Measurements from ENCODE around the gene NDUFB1.

DNA sequence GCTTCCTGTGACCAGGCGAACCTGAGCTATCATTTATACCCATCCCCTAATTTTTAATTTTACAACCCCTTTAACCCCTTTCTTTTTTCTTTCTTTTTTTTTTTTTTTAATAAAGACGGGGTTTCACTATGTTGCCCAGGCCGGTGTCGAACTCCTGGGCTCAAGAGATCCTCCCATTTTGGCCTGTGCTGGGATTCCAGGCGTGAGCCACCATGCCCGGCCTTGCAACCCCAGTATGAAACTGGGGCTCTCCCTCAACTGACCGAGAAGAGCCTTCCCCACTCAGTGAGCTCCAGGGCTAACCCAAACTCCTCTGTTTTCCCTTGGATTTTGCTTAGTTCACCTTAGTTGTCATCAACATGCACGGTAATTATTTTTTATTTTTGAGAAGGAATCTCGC lies 1.3 kb upstream of the NDUFB1 start:
- TF ChIP-seq SUZ12 (IDR thresholded peaks at IDR 0.05) (no peak), TARDBP (IDR thresholded peaks at IDR 0.05) (no peak), SP1 (IDR thresholded peaks at IDR 0.05) (no peak), FOXA1 (IDR thresholded peaks at IDR 0.05) (no peak), FOXM1 (IDR thresholded peaks at IDR 0.05; ENCODE audit: borderline replicate concordance) (no peak), FOXK2 (IDR thresholded peaks at IDR 0.05) (no peak), ARNT (IDR thresholded peaks at IDR 0.05) (no peak)

Data from HEK293T (cell line).